ENCODE results near the gene CACNB2.

DNA sequence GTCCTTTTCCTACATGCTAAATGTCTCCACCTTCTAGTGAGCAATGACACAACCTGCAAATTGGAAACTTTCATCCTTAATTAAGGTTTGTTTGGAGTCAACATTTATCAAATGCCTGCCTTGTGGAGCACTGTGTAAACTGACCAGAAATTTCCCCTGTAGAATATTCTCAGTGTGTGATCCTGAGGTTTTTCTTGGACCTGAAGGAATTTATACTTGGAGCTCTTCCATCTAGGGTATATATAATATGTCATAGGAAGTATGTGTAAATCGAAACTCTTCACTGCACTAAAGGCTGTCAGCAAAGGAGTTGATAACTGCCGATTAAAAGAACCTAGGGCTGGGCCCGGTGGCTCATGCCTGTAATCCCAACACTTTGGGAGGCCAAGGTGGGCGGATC, 358.8 kb downstream of the CACNB2 start:
- TF ChIP-seq CTCF (IDR thresholded peaks at IDR 0.05; ENCODE audit: poor library complexity) (no peak), EZH2 (IDR thresholded peaks at IDR 0.05; ENCODE audit: borderline replicate concordance) (no peak)

Data from hepatocyte (in vitro differentiated cells).